GM21619 (cell line): ENCODE measurements around the gene ACTN4.

ENCODE experiments used
- ATAC-seq: cut with Tn5 transposase; IDR thresholded peaks from one replicate; pipeline ENCODE4 v1.9.1; 2021; ENCODE audit not compliant: unreplicated experiment

Gene ACTN4

GRCh38 chr19:38676878-38677646 lies 29.6 kb downstream of the ACTN4 start:
- no peak for ATAC-seq

- ATAC-seq, result no peak
These were observed 30.9 kb downstream of the ACTN4 start for GRCh38 chr19:38678217-38678890.

GRCh38 chr19:38678891-38679494 lies 31.5 kb downstream of the ACTN4 start:
- no peak for ATAC-seq

- no peak for ATAC-seq
These were observed 32.4 kb downstream of the ACTN4 start for GRCh38 chr19:38679839-38680238.

- no peak for ATAC-seq
These were observed 34.9 kb downstream of the ACTN4 start for GRCh38 chr19:38682195-38682867.

GRCh38 chr19:38682872-38683392 lies 35.5 kb downstream of the ACTN4 start:
- ATAC-seq, result no peak

GRCh38 chr19:38683393-38684077 lies 36.1 kb downstream of the ACTN4 start:
- no peak for ATAC-seq

- no peak for ATAC-seq
These were observed 36.8 kb downstream of the ACTN4 start for GRCh38 chr19:38684078-38684861.

GRCh38 chr19:38684862-38685665 lies 37.6 kb downstream of the ACTN4 start:
- no peak for ATAC-seq

- no peak for ATAC-seq
These were observed 38.4 kb downstream of the ACTN4 start for GRCh38 chr19:38685666-38686529.

GRCh38 chr19:38686530-38686888 lies 39.1 kb downstream of the ACTN4 start:
- ATAC-seq, result no peak

GRCh38 chr19:38687837-38688378 lies 40.5 kb downstream of the ACTN4 start:
- ATAC-seq, result no peak

- no peak for ATAC-seq
These were observed 42.7 kb downstream of the ACTN4 start for GRCh38 chr19:38690146-38690545.

GRCh38 chr19:38690832-38691231 lies 43.4 kb downstream of the ACTN4 start:
- ATAC-seq, result no peak

GRCh38 chr19:38691938-38692457 lies 44.5 kb downstream of the ACTN4 start:
- ATAC-seq, result no peak

GRCh38 chr19:38692458-38693379 lies 45.3 kb downstream of the ACTN4 start:
- no peak for ATAC-seq
